ENCODE data around the gene THBS1.

Gene THBS1

DNA sequence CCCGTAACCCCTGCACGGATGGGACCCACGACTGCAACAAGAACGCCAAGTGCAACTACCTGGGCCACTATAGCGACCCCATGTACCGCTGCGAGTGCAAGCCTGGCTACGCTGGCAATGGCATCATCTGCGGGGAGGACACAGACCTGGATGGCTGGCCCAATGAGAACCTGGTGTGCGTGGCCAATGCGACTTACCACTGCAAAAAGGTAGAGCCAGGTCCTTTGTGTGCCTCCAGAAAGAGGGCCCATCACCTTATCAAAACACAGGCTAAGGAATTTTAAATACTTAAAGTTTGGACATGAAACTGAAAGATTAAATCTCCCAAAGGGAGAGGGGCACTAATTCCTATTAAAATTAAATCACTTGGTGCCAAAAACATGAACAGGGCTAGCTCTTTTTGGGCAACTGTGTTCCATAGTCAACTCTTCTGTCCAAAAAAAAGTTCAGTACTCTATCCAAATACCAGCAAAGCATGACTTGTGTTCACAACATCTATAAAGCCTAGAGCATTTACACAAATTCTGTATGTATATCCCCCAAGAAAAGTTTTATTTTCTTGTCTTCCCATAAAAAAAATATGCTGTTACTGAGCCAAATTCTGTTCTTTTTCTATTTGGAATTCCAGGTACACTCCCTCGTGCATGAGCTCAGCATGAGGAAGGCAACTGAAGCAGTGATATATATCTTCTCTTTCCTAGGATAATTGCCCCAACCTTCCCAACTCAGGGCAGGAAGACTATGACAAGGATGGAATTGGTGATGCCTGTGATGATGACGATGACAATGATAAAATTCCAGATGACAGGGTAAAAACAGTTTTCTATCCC, 9.2 kb downstream of the THBS1 start:
- TF ChIP-seq, protein P1, sequence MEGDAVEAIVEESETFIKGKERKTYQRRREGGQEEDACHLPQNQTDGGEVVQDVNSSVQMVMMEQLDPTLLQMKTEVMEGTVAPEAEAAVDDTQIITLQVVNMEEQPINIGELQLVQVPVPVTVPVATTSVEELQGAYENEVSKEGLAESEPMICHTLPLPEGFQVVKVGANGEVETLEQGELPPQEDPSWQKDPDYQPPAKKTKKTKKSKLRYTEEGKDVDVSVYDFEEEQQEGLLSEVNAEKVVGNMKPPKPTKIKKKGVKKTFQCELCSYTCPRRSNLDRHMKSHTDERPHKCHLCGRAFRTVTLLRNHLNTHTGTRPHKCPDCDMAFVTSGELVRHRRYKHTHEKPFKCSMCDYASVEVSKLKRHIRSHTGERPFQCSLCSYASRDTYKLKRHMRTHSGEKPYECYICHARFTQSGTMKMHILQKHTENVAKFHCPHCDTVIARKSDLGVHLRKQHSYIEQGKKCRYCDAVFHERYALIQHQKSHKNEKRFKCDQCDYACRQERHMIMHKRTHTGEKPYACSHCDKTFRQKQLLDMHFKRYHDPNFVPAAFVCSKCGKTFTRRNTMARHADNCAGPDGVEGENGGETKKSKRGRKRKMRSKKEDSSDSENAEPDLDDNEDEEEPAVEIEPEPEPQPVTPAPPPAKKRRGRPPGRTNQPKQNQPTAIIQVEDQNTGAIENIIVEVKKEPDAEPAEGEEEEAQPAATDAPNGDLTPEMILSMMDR (IDR thresholded peaks at IDR 0.05; ENCODE audit: insufficient read depth, low read length, poor library complexity, severe bottlenecking), result no peak
- no peak for DNase-seq (ENCODE audit: extremely low read depth, insufficient read length)
- H3K36me3 ChIP-seq (ENCODE audit: control insufficient read depth, insufficient read depth, low read length), result no peaks in the 10 kb centered on the region
- no peaks in the 10 kb centered on the region for H3K27me3 ChIP-seq (replicated peaks; ENCODE audit: control insufficient read depth, insufficient read depth, low read length)
- no peak overlapping the region for H3K4me3 ChIP-seq (replicated peaks; ENCODE audit: low read depth, low read length)

DNA sequence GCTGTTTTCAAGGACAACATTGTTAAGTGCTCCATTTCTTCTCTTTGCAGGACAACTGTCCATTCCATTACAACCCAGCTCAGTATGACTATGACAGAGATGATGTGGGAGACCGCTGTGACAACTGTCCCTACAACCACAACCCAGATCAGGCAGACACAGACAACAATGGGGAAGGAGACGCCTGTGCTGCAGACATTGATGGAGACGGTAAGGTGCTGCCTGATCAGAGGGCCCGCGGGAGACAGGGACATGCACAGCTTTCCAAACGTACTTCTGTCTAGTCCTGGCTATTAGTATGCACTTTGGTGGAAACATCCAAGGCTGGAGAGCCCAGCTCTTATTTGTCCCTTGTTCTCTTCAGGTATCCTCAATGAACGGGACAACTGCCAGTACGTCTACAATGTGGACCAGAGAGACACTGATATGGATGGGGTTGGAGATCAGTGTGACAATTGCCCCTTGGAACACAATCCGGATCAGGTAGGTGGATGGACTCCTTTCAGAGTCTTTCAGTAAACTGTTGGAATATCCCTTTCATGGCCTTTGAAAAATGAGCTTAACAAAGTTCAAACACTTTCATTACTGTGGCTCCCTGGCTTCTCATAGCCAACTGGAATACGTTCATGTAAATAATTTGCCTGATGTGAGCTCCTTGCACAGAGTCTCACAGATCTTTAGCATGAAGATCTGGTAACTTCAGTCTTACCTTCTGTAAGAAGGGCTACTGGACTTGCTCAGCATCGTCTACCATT, 10.4 kb downstream of the THBS1 start:
- Histone ChIP-seq H3K27me3 (replicated peaks; ENCODE audit: control insufficient read depth, insufficient read depth, low read length) (no peaks in the 10 kb centered on the region), H3K4me3 (replicated peaks; ENCODE audit: low read depth, low read length) (no peak overlapping the region), H3K36me3 (ENCODE audit: control insufficient read depth, insufficient read depth, low read length) (no peaks in the 10 kb centered on the region)
- no peak for DNase-seq (ENCODE audit: extremely low read depth, insufficient read length)
- TF ChIP-seq, protein P1 (IDR thresholded peaks at IDR 0.05; ENCODE audit: insufficient read depth, low read length, poor library complexity, severe bottlenecking), result no peak

DNA sequence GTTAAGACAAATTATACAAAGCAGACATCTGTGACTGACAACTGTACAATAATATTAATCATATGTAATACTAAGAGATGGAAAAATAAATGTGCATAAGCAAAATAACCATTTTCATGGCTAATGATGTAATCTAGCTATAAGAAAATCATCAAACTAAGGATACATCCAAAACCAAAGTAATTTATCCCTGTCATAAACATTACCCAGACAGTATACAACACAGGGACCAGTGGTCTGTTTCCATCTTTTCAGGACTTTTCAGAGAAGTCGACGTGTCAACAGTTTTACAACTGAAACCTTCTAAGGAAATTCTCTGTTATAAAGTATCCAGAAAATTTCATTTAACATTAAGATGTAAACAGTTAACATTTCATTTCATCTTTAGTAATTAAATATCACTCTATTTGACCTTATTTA, 11.0 kb downstream of the THBS1 start:
- Histone ChIP-seq H3K4me3 (replicated peaks; ENCODE audit: low read depth, low read length) (no peak overlapping the region), H3K36me3 (ENCODE audit: control insufficient read depth, insufficient read depth, low read length) (no peaks in the 10 kb centered on the region), H3K27me3 (replicated peaks; ENCODE audit: control insufficient read depth, insufficient read depth, low read length) (no peaks in the 10 kb centered on the region)
- DNase-seq (ENCODE audit: extremely low read depth, insufficient read length), result no peak
- TF ChIP-seq, protein P1 (IDR thresholded peaks at IDR 0.05; ENCODE audit: insufficient read depth, low read length, poor library complexity, severe bottlenecking), result no peak

DNA sequence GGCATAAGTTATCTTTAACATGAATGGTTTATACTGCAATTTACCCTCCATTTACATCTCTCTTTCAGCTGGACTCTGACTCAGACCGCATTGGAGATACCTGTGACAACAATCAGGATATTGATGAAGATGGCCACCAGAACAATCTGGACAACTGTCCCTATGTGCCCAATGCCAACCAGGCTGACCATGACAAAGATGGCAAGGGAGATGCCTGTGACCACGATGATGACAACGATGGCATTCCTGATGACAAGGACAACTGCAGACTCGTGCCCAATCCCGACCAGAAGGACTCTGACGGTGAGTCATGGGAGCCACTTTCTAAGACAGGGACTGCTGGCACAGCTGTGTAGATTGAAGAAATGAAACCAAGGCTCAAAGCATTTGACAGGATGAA, 11.6 kb downstream of the THBS1 start:
- no peaks in the 10 kb centered on the region for H3K27me3 ChIP-seq (replicated peaks; ENCODE audit: control insufficient read depth, insufficient read depth, low read length)
- no peaks in the 10 kb centered on the region for H3K36me3 ChIP-seq (ENCODE audit: control insufficient read depth, insufficient read depth, low read length)
- TF ChIP-seq, protein P1 (IDR thresholded peaks at IDR 0.05; ENCODE audit: insufficient read depth, low read length, poor library complexity, severe bottlenecking), result no peak
- H3K4me3 ChIP-seq (replicated peaks; ENCODE audit: low read depth, low read length), result no peak overlapping the region
- no peak for DNase-seq (ENCODE audit: extremely low read depth, insufficient read length)

DNA sequence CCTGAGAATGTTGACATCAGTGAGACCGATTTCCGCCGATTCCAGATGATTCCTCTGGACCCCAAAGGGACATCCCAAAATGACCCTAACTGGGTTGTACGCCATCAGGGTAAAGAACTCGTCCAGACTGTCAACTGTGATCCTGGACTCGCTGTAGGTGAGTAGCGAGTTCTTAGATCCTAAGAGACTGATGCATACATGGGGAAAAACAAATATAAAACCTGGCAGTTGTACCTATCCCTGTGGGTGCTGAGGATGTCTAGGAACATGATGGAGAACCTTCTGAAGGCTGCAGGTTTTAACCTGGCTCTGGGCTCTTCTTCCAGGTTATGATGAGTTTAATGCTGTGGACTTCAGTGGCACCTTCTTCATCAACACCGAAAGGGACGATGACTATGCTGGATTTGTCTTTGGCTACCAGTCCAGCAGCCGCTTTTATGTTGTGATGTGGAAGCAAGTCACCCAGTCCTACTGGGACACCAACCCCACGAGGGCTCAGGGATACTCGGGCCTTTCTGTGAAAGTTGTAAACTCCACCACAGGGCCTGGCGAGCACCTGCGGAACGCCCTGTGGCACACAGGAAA, 12.3 kb downstream of the THBS1 start:
- H3K27me3 ChIP-seq (replicated peaks; ENCODE audit: control insufficient read depth, insufficient read depth, low read length), result no peaks in the 10 kb centered on the region
- no peak for DNase-seq (ENCODE audit: extremely low read depth, insufficient read length)
- no peaks in the 10 kb centered on the region for H3K36me3 ChIP-seq (ENCODE audit: control insufficient read depth, insufficient read depth, low read length)
- no peak overlapping the region for H3K4me3 ChIP-seq (replicated peaks; ENCODE audit: low read depth, low read length)
- TF ChIP-seq, protein P1 (IDR thresholded peaks at IDR 0.05; ENCODE audit: insufficient read depth, low read length, poor library complexity, severe bottlenecking), result no peak

All from GM06990 (cell line).